ENCODE results near the gene FBN2. TPM values are rescaled to one million over a fixed set of nuclear protein-coding genes. Genes with fewer than 3 reads are reported as not detected.

The FBN2 gene
- total and polyA plus RNA-seq, 2 of the 4 experiments (the other 2 are of a cell fraction): 26.7 to 69.0 TPM

DNA sequence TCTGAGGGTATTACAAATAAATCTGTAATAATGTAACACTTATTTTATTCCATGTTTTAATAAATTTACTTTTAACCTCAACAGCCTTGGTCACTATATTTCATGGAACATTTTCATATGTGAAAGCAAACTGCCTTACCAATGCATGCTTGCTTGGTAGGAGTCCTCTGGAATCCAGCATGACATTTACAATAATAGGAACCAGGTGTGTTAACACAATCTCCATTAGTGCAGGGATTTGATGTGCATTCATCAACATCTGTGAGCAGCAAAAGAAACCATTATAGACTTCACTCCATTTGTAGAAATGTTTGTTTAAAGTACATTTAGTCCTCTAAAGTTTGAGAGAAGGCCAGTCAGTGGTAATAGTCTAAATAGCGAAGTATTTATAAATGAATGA, 159.4 kb downstream of the FBN2 start:
- H3K4ac ChIP-seq (ENCODE audit: low read depth, low read length): no peak overlapping the region
- no peak overlapping the region for H2BK120ac ChIP-seq (ENCODE audit: low read depth, low read length)
- peaks cover 4% of the 10 kb centered on the region; the same call in 1 of the 2 replicates for H3K36me3 ChIP-seq (ENCODE audit: control insufficient read depth, insufficient read depth, low read length)
- ChIA-PET CTCF (no interaction called here), POLR2A (ENCODE audit: unreplicated experiment) (no interaction called here)
- H4K5ac ChIP-seq (ENCODE audit: low read depth, low read length): no peak overlapping the region
- DNase-seq (peak; percentile 3), ATAC-seq (ENCODE audit: low read depth) (peak; percentile 49)
- no peak overlapping the region for H2AK9ac ChIP-seq (replicated peaks; ENCODE audit: low read depth, low read length, poor library complexity)
- no peak overlapping the region for H2BK5ac ChIP-seq (ENCODE audit: low read depth, low read length, poor library complexity, severe bottlenecking)
- peaks cover 2% of the 10 kb centered on the region; the same call in 1 of the 2 replicates for H3K9me1 ChIP-seq (ENCODE audit: insufficient read depth, low read length)
- BruUV-seq (replicated peaks): no TSS peak
- no peaks in the 10 kb centered on the region for H3K9me3 ChIP-seq (ENCODE audit: control insufficient read depth, insufficient read depth, low read length)
- H3K56ac ChIP-seq (ENCODE audit: extremely low read depth, insufficient read depth, low read length): no peak overlapping the region
- in situ Hi-C loops (cut with MboI; ENCODE audit: low sequenced_read_pairs) (no loop called here), dilution Hi-C loops (cut with HindIII; ENCODE audit: low sequenced_read_pairs, unreplicated experiment) (no loop called here), intact Hi-C loops (cut with micrococcal nuclease) (loop anchor here (10.0 kb wide), 1 partner anchor 296 kb away; no protein-coding TSS in a partner anchor)
- H3K4me2 ChIP-seq (ENCODE audit: low read depth, low read length): no peak overlapping the region
- no peak overlapping the region for H3K27ac ChIP-seq (ENCODE audit: insufficient read depth, low read length)
- H2AFZ ChIP-seq (replicated peaks; ENCODE audit: low read length, poor library complexity): no peak overlapping the region
- no peak overlapping the region for H3K18ac ChIP-seq (ENCODE audit: low read depth, low read length)
- H3K4me1 ChIP-seq (ENCODE audit: control insufficient read depth, insufficient read depth, low read length): no peaks in the 10 kb centered on the region
- H4K91ac ChIP-seq (ENCODE audit: insufficient read depth, low read depth, low read length): no peak overlapping the region
- H4K8ac ChIP-seq (ENCODE audit: low read depth in 2 of 2, low read length in 2 of 2): no peak overlapping the region
- H3K27me3 ChIP-seq (ENCODE audit: control insufficient read depth, insufficient read depth, low read length): no peaks in the 10 kb centered on the region
- H2AK5ac ChIP-seq (ENCODE audit: low read depth, low read length): no peak overlapping the region
- H2BK20ac ChIP-seq (ENCODE audit: low read depth, low read length): no peak overlapping the region
- H3K9ac ChIP-seq (ENCODE audit: low read depth, low read length): no peak overlapping the region
- H3K4me3 ChIP-seq (ENCODE audit: insufficient read depth, low read depth, low read length): no peak overlapping the region
- H3K23ac ChIP-seq (ENCODE audit: low read depth, low read length): no peak overlapping the region
- no peaks in the 10 kb centered on the region for H3K79me1 ChIP-seq (ENCODE audit: low read depth in 1 of 2, low read length in 2 of 2)
- H3K14ac ChIP-seq (replicated peaks; ENCODE audit: low read depth, low read length): no peak overlapping the region
- no peak overlapping the region for H2BK15ac ChIP-seq (ENCODE audit: low read depth, low read length)
- no peak for TF ChIP-seq FOS (IDR thresholded peaks at IDR 0.05; ENCODE audit: low read depth, low read length)
- TF ChIP-seq MAZ (IDR thresholded peaks at IDR 0.05; ENCODE audit: borderline replicate concordance, low read depth, low read length): no peak
- TF ChIP-seq, protein P1, sequence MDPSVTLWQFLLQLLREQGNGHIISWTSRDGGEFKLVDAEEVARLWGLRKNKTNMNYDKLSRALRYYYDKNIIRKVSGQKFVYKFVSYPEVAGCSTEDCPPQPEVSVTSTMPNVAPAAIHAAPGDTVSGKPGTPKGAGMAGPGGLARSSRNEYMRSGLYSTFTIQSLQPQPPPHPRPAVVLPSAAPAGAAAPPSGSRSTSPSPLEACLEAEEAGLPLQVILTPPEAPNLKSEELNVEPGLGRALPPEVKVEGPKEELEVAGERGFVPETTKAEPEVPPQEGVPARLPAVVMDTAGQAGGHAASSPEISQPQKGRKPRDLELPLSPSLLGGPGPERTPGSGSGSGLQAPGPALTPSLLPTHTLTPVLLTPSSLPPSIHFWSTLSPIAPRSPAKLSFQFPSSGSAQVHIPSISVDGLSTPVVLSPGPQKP (IDR thresholded peaks at IDR 0.05; ENCODE audit: borderline replicate concordance, low read depth, low read length): no peak
- no peak for TF ChIP-seq MAFK (IDR thresholded peaks at IDR 0.05; ENCODE audit: low read depth, low read length)
- TF ChIP-seq RCOR1 (IDR thresholded peaks at IDR 0.05; ENCODE audit: insufficient replicate concordance, low read length): no peak
- no peak for TF ChIP-seq MXI1 (IDR thresholded peaks at IDR 0.05; ENCODE audit: borderline replicate concordance, low read depth, low read length)
- TF ChIP-seq, protein P2, sequence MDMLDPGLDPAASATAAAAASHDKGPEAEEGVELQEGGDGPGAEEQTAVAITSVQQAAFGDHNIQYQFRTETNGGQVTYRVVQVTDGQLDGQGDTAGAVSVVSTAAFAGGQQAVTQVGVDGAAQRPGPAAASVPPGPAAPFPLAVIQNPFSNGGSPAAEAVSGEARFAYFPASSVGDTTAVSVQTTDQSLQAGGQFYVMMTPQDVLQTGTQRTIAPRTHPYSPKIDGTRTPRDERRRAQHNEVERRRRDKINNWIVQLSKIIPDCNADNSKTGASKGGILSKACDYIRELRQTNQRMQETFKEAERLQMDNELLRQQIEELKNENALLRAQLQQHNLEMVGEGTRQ (IDR thresholded peaks at IDR 0.05; ENCODE audit: low read depth, low read length): no peak
- TF ChIP-seq RAD21 (IDR thresholded peaks at IDR 0.05; ENCODE audit: low read length): no peak
- TF ChIP-seq SMC3 (IDR thresholded peaks at IDR 0.05; ENCODE audit: low read depth, low read length): no peak
- no peak for TF ChIP-seq CHD1 (IDR thresholded peaks at IDR 0.05; ENCODE audit: low read depth, low read length)
- TF ChIP-seq BHLHE40 (IDR thresholded peaks at IDR 0.05; ENCODE audit: low read depth, low read length): no peak
- H4K20me1 ChIP-seq (ENCODE audit: insufficient read depth, low read length): no peaks in the 10 kb centered on the region
- no CpG with 5 or more reads among the region's 1 CpG for WGBS, 2 experiments (ENCODE audit: extremely low coverage in 2 of 2, insufficient read length in 1 of 2)
